Measurements from ENCODE around the gene CYP2S1. TPM values are rescaled to one million over a fixed set of nuclear protein-coding genes. Genes with fewer than 3 reads are reported as not detected.

The CYP2S1 gene
- total RNA-seq, 8 experiments from 2014 or later, result 0.13 to 2.2 (median 1.00) TPM; not detected in 1

Other genes starting within 250 kb of the CYP2S1 start
- gene CYP2B6, start 201.9 kb upstream of the CYP2S1 start, total RNA-seq, result under 1 TPM in 4 of 8 experiments, not detected in 4; 0.17 to 0.63 (median 0.22) TPM
- not detected for gene CYP2A13, start 104.8 kb upstream of the CYP2S1 start, total RNA-seq
- gene CYP2F1, start 78.8 kb upstream of the CYP2S1 start, total RNA-seq, result 1 to 10 TPM in 4 of 8 experiments, under 1 TPM in 1, not detected in 3; 0.18 to 4.2 (median 1.4) TPM
- 10 to 100 TPM in 2 of 8 experiments, 1 to 10 TPM in 4, under 1 TPM in 2; 0.55 to 20.8 (median 4.9) TPM for gene AXL, start 26.0 kb downstream of the CYP2S1 start, total RNA-seq
- gene HNRNPUL1, start 71.2 kb downstream of the CYP2S1 start, total RNA-seq, result 100 to 1,000 TPM in 6 of 8 experiments, 10 to 100 TPM in 2; 79.3 to 196 (median 113) TPM
- 10 to 100 TPM in 3 of 8 experiments, 1 to 10 TPM in 5; 6.6 to 25.0 (median 9.7) TPM for gene CCDC97, start 117.0 kb downstream of the CYP2S1 start, total RNA-seq
- 10 to 100 TPM in 3 of 8 experiments, 1 to 10 TPM in 4, under 1 TPM in 1; 0.71 to 42.7 (median 4.8) TPM for gene TGFB1, start 160.7 kb downstream of the CYP2S1 start, total RNA-seq
- 10 to 100 TPM in 2 of 8 experiments, 1 to 10 TPM in 6; 4.6 to 15.3 (median 6.3) TPM for gene B9D2, start 170.9 kb downstream of the CYP2S1 start, total RNA-seq
- 10 to 100 TPM in 2 of 8 experiments, 1 to 10 TPM in 6; 4.8 to 17.6 (median 6.4) TPM for gene TMEM91, start 183.3 kb downstream of the CYP2S1 start, total RNA-seq
- gene EXOSC5, start 204.1 kb downstream of the CYP2S1 start, total RNA-seq, result 10 to 100 TPM; 14.9 to 61.8 (median 35.6) TPM
- 10 to 100 TPM; 17.8 to 46.4 (median 35.4) TPM for gene BCKDHA, start 204.6 kb downstream of the CYP2S1 start, total RNA-seq
- 1 to 10 TPM in 4 of 8 experiments, under 1 TPM in 4; 0.50 to 3.1 (median 1.4) TPM for gene B3GNT8, start 234.2 kb downstream of the CYP2S1 start, total RNA-seq
- gene DMAC2, start 246.7 kb downstream of the CYP2S1 start, total RNA-seq, result 10 to 100 TPM; 26.5 to 47.4 (median 33.7) TPM
- gene ERICH4, start 249.9 kb downstream of the CYP2S1 start, total RNA-seq, result under 1 TPM in 3 of 8 experiments, not detected in 5; 0.21 to 0.62 (median 0.37) TPM

Data from motor neuron (in vitro differentiated cells).